ENCODE data around the gene RAB38. TPM values are rescaled to one million over a fixed set of nuclear protein-coding genes. Genes with fewer than 3 reads are reported as not detected.

RAB38 gene
- total and polyA plus RNA-seq, 10 of the 15 experiments (the other 5 are each of a cell fraction or from before 2014, with no cell fraction given): 8.4 to 30.5 (median 11.7) TPM

DNA sequence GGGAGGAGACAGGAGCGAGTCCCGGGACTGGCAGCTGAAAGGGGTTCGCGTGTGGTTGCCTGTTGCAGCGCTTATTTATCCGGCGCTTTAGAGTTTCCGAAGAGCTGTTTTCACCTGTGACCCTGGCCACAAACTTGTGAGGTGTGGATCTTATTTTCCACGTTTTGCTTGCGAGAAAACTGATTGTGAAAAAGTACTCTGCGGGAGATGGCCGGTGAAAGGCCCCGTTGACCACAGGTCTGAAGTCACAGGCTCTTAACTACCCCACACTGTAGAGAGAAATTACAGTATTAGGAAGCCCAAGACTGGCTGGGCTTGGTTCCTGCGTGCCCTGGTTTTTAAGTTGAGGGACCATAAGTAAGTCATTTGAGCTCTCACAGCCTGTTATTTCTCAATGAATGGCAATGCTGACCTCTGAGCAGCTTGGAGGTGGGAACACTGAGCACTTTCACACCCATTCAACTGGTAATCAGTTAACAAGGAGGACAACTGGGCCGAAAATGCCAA, 379 bp upstream of the RAB38 start:
- BruUV-seq (replicated peaks): no TSS peak
- H3K4me3 ChIP-seq: no peak overlapping the region
- H4K20me1 ChIP-seq (ENCODE audit: control insufficient read depth, insufficient read depth): no peaks in the 10 kb centered on the region
- SMC1A ChIA-PET (ENCODE audit: uncharacterized antibody, unreplicated experiment): interaction anchor here (0.6 to 5.1 kb wide), 14 partner anchors 9 to 184 kb away, joined by 3 to 23 read pairs (median 4); no protein-coding TSS in a partner anchor
- no peaks in the 10 kb centered on the region for H3K79me2 ChIP-seq (ENCODE audit: control insufficient read depth, insufficient read depth, low read length)
- no peak for FAIRE-seq
- CTCF ChIA-PET: interaction anchor here (1.0 to 2.2 kb wide), 3 partner anchors 9 to 86 kb away, joined by 3 to 7 read pairs (median 3); no protein-coding TSS in a partner anchor
- no peak overlapping the region for H3K9ac ChIP-seq (ENCODE audit: control insufficient read depth, insufficient read depth, low read length)
- H3K4me2 ChIP-seq (ENCODE audit: control insufficient read depth, insufficient read depth): 0 out of 2 replicates have a peak overlapping the region, but pooled peaks have one; percentile 3
- peak; percentile 55 for ATAC-seq
- peaks cover 27% of the 10 kb centered on the region for H3K4me1 ChIP-seq (ENCODE audit: control insufficient read depth, insufficient read depth, low read length)
- H3K27ac ChIP-seq (ENCODE audit: control insufficient read depth, insufficient read depth): no peak overlapping the region
- H3K36me3 ChIP-seq (ENCODE audit: control insufficient read depth in 2 of 2, insufficient read depth in 2 of 2, low read length in 1 of 2): no peaks in the 10 kb centered on the region
- H3K9me3 ChIP-seq (replicated peaks; ENCODE audit: control insufficient read depth, insufficient read depth, low read length): no peaks in the 10 kb centered on the region
- H2AFZ ChIP-seq (ENCODE audit: control insufficient read depth, low read depth, low read length): no peak overlapping the region; the same call in 1 of the 2 replicates
- intact Hi-C loops (cut with micrococcal nuclease; ENCODE audit: unreplicated experiment) (loop anchor here (5.0 kb wide), 3 partner anchors 127 to 182 kb away; partner anchors contain the start of gene CTSC), in situ Hi-C loops (cut with MboI) (no loop called here)
- RAD21 ChIA-PET (ENCODE audit: unreplicated experiment): interaction anchor here (1.3 kb wide), 1 partner anchor 133 kb away, joined by 3 read pairs; no protein-coding TSS in a partner anchor
- no peaks in the 10 kb centered on the region for H3K27me3 ChIP-seq (replicated peaks in 1 of 2; ENCODE audit: control insufficient read depth in 2 of 2, insufficient read depth in 2 of 2, low read length in 1 of 2)
- POLR2A ChIA-PET: no interaction called here
- DNase-seq (ENCODE audit: low read depth, low spot score): no peak
- WGBS (ENCODE audit: insufficient coverage, insufficient replicate concordance, low lambda C conversion rate, missing lambda C conversion rate): 66% methylated on average over 15 of the region's 15 CpGs
- no peak for TF ChIP-seq SP1 (IDR thresholded peaks at IDR 0.05; ENCODE audit: low read depth, low read length)
- no peak for TF ChIP-seq NR2C1 (IDR thresholded peaks at IDR 0.05)
- no peak for TF ChIP-seq NFXL1 (IDR thresholded peaks at IDR 0.05; ENCODE audit: borderline replicate concordance)
- no peak for TF ChIP-seq POLR2AphosphoS2 (IDR thresholded peaks at IDR 0.05; ENCODE audit: low read depth, low read length)
- 0 out of 2 replicates have a peak, but pooled peaks have one; percentile 12 for TF ChIP-seq NR2F1 (conservative IDR thresholded peaks at IDR 0.05)
- peak; percentile 46 for TF ChIP-seq RUNX3 (IDR thresholded peaks at IDR 0.05; ENCODE audit: low read length)
- TF ChIP-seq, protein P1, sequence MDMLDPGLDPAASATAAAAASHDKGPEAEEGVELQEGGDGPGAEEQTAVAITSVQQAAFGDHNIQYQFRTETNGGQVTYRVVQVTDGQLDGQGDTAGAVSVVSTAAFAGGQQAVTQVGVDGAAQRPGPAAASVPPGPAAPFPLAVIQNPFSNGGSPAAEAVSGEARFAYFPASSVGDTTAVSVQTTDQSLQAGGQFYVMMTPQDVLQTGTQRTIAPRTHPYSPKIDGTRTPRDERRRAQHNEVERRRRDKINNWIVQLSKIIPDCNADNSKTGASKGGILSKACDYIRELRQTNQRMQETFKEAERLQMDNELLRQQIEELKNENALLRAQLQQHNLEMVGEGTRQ (IDR thresholded peaks at IDR 0.05; ENCODE audit: borderline replicate concordance, low read depth, low read length): no peak
